ENCODE results near the gene SCRT2.

DNA sequence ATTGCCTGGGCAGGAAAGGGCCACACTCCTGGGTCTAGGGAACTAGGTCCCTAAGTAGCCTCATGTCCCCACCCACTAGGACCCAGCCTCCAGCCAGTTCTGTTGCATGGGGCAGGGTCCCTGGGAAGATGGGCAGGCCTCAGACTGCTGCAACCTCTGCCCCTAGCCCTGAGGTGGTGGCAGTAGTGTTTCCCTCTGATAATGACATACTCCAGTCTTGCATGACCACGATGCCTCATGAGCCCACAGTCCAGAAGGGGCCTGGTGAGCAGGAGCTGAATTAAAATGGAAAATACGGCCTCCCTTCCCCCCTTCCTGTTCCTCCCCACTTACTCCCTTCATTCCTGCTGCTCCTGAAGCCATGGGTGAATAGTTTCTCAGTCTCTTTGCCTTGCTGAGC, 36.0 kb upstream of the SCRT2 start:
- TF ChIP-seq, protein P1, sequence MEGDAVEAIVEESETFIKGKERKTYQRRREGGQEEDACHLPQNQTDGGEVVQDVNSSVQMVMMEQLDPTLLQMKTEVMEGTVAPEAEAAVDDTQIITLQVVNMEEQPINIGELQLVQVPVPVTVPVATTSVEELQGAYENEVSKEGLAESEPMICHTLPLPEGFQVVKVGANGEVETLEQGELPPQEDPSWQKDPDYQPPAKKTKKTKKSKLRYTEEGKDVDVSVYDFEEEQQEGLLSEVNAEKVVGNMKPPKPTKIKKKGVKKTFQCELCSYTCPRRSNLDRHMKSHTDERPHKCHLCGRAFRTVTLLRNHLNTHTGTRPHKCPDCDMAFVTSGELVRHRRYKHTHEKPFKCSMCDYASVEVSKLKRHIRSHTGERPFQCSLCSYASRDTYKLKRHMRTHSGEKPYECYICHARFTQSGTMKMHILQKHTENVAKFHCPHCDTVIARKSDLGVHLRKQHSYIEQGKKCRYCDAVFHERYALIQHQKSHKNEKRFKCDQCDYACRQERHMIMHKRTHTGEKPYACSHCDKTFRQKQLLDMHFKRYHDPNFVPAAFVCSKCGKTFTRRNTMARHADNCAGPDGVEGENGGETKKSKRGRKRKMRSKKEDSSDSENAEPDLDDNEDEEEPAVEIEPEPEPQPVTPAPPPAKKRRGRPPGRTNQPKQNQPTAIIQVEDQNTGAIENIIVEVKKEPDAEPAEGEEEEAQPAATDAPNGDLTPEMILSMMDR (IDR thresholded peaks at IDR 0.05; ENCODE audit: borderline replicate concordance, extremely low read depth, low read length, poor library complexity, severe bottlenecking) = no peak
- no peak for TF ChIP-seq EZH2 (IDR thresholded peaks at IDR 0.05; ENCODE audit: borderline replicate concordance, low read depth, low read length, severe bottlenecking)

Data from DND-41 (cell line).